Smooth muscle cell (in vitro differentiated cells): Measurements from ENCODE around the gene LACTBL1. TPM values are rescaled to one million over a fixed set of nuclear protein-coding genes. Genes with fewer than 3 reads are reported as not detected.
A peak's percentile ranks its signal among the peaks of the same experiment; 100 is the strongest.

Source experiments
- DNase-seq: peaks from one replicate; lab custom pipeline; 2025; ENCODE audit not compliant: unreplicated experiment; lab: John Stamatoyannopoulos, UW
- H2AFZ ChIP-seq: fragments of 200-600 bp; sonication (generic); 2 replicates; pipeline ENCODE4 v1.6.0; 2016; ENCODE audit warnings: antibody characterized with exemption, low read depth, mild to moderate bottlenecking
- H3F3A ChIP-seq: fragments of 200-600 bp; sonication (generic); 2 replicates; pipeline ENCODE4 v1.6.0; 2017; ENCODE audit warnings: antibody characterized with exemption, low read depth
- H3K27ac ChIP-seq: fragments of 200-600 bp; sonication (generic); 2 replicates; pipeline ENCODE4 v1.5.1; 2016; ENCODE audit warnings: low read depth, mild to moderate bottlenecking
- H3K27me3 ChIP-seq: fragments of 200-600 bp; sonication (generic); 2 replicates; pipeline ENCODE4 v1.6.1; 2016; ENCODE audit warnings: low read depth, mild to moderate bottlenecking
- H3K36me3 ChIP-seq: fragments of 200-600 bp; sonication (generic); 2 replicates; pipeline ENCODE4 v1.5.1; 2016; ENCODE audit warnings: low read depth
- H3K4me1 ChIP-seq: fragments of 200-600 bp; sonication (generic); 2 replicates; pipeline ENCODE4 v1.5.1; 2016; ENCODE audit warnings: low read depth
- H3K4me2 ChIP-seq: fragments of 200-600 bp; sonication (generic); 2 replicates; pipeline ENCODE4 v1.6.0; 2016; ENCODE audit warnings: mild to moderate bottlenecking
- H3K4me3 ChIP-seq: fragments of 200-600 bp; sonication (generic); 2 replicates; pipeline ENCODE4 v1.5.1; 2016; ENCODE audit warnings: mild to moderate bottlenecking
- H3K79me2 ChIP-seq: fragments of 200-600 bp; sonication (generic); 2 replicates; pipeline ENCODE4 v1.6.0; 2016; ENCODE audit warnings: low read depth, mild to moderate bottlenecking
- H3K9ac ChIP-seq: fragments of 200-600 bp; sonication (generic); 2 replicates; pipeline ENCODE4 v1.6.0; 2016; ENCODE audit warnings: low read depth
- H3K9me3 ChIP-seq: fragments of 200-600 bp; sonication (generic); replicated peaks from 2 replicates; pipeline ENCODE4 v1.5.1; 2016; ENCODE audit warnings: low read depth
- H4K20me1 ChIP-seq: fragments of 200-600 bp; sonication (generic); 2 replicates; pipeline ENCODE4 v1.6.0; 2016; ENCODE audit warnings: low read depth
- CTCF ChIP-seq: fragments of 200-600 bp; sonication (generic); IDR thresholded peaks from 2 replicates; pipeline ENCODE4 v1.5.1; 2017; ENCODE audit warnings: borderline replicate concordance, mild to moderate bottlenecking, antibody characterized with exemption; ENCODE audit not compliant: insufficient read depth, poor library complexity, severe bottlenecking
- WGBS: methylation state at CpG from one replicate; pipeline ENCODE4 v1.1.7; 2016; ENCODE audit warnings: low lambda C conversion rate; 5-methylcytosine and 5-hydroxymethylcytosine counted together
- polyA plus RNA-seq: library from polyadenylated mRNA; unstranded; fragments of >200 nt; fragmentation: Nextera tagmentation; extraction: Ambion mirVana; gene quantifications from 2 replicates; pipeline ENCODE4 v1.2.1, GENCODE V29; 2016
- total RNA-seq: library from RNA; depleted of rRNA; stranded (reverse); fragments of >200 nt; gene quantifications from 2 replicates; pipeline ENCODE4 v1.2.3, GENCODE V29; 2014

LACTBL1 gene
- total and polyA plus RNA-seq, 2 experiments from 2014 or later: not detected

DNA sequence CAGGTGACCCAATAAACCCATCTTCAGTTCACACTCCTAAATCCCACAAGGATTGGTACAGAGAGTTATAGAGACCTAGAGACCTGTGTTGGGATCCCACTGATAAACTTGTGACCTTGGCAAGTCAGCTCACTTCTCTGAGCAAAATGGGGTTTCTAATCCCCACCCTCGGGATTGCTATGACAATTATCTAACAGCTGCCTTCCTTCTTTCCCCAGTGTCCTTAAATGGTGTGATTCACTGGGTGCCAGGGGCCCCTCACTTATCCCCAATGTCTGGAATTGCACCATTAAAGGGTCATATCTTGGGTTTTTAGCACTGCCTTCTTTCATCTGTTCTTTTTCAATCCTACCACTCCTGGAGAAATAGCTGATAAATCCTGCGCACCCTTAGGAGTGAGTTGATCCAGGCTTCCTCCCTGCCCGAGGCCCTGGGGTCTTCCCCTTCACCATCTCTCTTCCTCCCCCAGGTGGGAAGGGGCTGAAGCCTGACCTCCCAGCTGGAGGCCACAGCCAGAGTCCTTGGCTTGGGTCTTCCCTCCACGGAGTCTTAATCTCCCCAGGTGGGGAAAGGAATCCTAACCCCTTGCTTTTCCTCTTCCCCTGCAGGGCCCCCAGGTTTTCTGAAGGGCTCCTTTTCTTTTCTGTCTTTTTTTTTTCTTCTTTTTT lies 39.7 kb downstream of the LACTBL1 start:
- H3K4me2 ChIP-seq: peak overlapping the region; percentile 36
- no peaks in the 10 kb centered on the region for H3K79me2 ChIP-seq
- no peak overlapping the region for H3K9ac ChIP-seq
- H3K27ac ChIP-seq: no peak overlapping the region
- no peak for DNase-seq
- H4K20me1 ChIP-seq: no peaks in the 10 kb centered on the region
- TF ChIP-seq CTCF: no peak
- no peak overlapping the region for H3K4me3 ChIP-seq
- no peaks in the 10 kb centered on the region for H3F3A ChIP-seq
- peaks cover 8% of the 10 kb centered on the region for H3K27me3 ChIP-seq
- no peaks in the 10 kb centered on the region for H3K9me3 ChIP-seq
- peaks cover 5% of the 10 kb centered on the region for H3K4me1 ChIP-seq
- WGBS: 17% methylated on average over 4 of the region's 4 CpGs
- H3K36me3 ChIP-seq: no peaks in the 10 kb centered on the region
- no peak overlapping the region for H2AFZ ChIP-seq

- Histone ChIP-seq H3K79me2 (no peaks in the 10 kb centered on the region), H3K4me2 (no peak overlapping the region), H3K27me3 (peaks cover 21% of the 10 kb centered on the region), H3K9ac (no peak overlapping the region), H4K20me1 (no peaks in the 10 kb centered on the region), H3F3A (no peaks in the 10 kb centered on the region), H3K9me3 (no peaks in the 10 kb centered on the region), H2AFZ (no peak overlapping the region), H3K4me1 (peaks cover 5% of the 10 kb centered on the region), H3K27ac (no peak overlapping the region), H3K36me3 (no peaks in the 10 kb centered on the region), H3K4me3 (no peak overlapping the region)
- DNase-seq: no peak
- peak; percentile 74 for TF ChIP-seq CTCF
- WGBS: 47% methylated on average over 11 of the region's 11 CpGs
These were observed 42.3 kb downstream of the LACTBL1 start for GRCh38 chr1:22930240-22930912.

DNA sequence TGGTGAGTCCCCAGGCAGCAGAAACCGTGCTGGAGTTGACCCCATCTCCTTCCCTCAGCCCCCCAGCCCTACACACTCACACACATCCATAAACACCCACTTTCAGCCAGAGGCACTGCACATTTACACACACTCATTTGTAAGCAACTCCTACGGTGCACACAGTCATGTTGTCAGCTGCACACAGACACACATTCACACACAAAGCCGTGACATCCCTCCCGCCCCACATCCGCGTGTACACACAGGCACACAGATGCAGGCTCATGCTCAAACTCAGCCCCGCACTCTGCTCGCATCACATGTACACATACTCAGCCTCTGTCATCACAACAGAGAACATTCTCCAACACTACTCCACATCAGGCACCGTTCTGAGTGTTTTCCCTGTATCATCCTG lies 47.6 kb downstream of the LACTBL1 start:
- H4K20me1 ChIP-seq: no peaks in the 10 kb centered on the region
- no peaks in the 10 kb centered on the region for H3K9me3 ChIP-seq
- H3K4me2 ChIP-seq: no peak overlapping the region
- H3K9ac ChIP-seq: no peak overlapping the region
- no peak overlapping the region for H3K27ac ChIP-seq
- H3K4me3 ChIP-seq: no peak overlapping the region
- no peak for TF ChIP-seq CTCF
- no peaks in the 10 kb centered on the region for H3K79me2 ChIP-seq
- WGBS: 85% methylated on average over 9 of the region's 9 CpGs
- H2AFZ ChIP-seq: no peak overlapping the region
- no peak for DNase-seq
- no peaks in the 10 kb centered on the region for H3F3A ChIP-seq
- peaks cover 21% of the 10 kb centered on the region for H3K27me3 ChIP-seq
- no peaks in the 10 kb centered on the region for H3K36me3 ChIP-seq
- H3K4me1 ChIP-seq: no peaks in the 10 kb centered on the region
